ENCODE results near the gene FGD3.

Gene FGD3

DNA sequence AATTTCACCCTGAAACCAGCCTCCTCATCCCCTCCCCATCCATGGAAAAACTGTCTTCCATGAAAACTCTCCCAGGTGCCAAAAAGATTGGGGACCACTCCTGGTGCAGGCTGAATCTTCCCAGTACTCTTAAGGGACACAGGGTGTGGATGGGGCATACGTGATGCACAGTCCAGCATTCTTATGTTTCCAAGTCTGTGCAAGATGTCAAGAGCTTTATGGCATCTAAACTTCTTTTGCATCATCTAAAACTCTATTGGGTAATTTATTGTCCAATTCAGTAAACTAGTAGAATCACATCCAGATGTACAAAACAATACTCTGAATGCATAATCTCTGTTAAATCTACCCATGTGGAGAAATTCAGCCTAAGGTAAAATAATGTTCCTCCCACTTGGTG is 9.3 kb upstream of the FGD3 start:
- TF ChIP-seq ZFX (IDR thresholded peaks at IDR 0.05; ENCODE audit: borderline replicate concordance), result no peak
- TF ChIP-seq, protein P1, sequence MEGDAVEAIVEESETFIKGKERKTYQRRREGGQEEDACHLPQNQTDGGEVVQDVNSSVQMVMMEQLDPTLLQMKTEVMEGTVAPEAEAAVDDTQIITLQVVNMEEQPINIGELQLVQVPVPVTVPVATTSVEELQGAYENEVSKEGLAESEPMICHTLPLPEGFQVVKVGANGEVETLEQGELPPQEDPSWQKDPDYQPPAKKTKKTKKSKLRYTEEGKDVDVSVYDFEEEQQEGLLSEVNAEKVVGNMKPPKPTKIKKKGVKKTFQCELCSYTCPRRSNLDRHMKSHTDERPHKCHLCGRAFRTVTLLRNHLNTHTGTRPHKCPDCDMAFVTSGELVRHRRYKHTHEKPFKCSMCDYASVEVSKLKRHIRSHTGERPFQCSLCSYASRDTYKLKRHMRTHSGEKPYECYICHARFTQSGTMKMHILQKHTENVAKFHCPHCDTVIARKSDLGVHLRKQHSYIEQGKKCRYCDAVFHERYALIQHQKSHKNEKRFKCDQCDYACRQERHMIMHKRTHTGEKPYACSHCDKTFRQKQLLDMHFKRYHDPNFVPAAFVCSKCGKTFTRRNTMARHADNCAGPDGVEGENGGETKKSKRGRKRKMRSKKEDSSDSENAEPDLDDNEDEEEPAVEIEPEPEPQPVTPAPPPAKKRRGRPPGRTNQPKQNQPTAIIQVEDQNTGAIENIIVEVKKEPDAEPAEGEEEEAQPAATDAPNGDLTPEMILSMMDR (IDR thresholded peaks at IDR 0.05), result no peak
- H3K27ac ChIP-seq, result no peak overlapping the region

DNA sequence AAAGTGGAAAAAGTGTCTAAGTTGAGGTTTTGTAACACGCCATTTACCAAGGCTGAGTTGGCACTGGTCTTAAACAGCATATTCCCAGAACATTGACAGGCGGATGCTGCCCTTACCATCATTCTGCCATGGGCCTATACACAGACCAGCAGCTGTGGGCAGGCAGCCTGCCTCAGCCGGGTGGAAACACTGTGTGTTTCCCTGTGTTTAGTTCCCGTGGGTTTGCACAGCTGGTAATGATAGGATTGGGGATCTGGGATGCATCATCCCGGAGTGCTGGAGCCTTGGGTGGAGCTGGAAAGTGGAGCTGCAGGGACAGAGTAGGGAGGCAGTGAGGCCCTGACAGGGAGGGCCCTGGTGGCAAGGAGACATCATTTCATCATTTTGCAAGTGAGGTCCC is 5.5 kb upstream of the FGD3 start:
- no peak overlapping the region for H3K27ac ChIP-seq
- TF ChIP-seq, protein P1 (IDR thresholded peaks at IDR 0.05), result no peak
- TF ChIP-seq ZFX (IDR thresholded peaks at IDR 0.05; ENCODE audit: borderline replicate concordance), result no peak

DNA sequence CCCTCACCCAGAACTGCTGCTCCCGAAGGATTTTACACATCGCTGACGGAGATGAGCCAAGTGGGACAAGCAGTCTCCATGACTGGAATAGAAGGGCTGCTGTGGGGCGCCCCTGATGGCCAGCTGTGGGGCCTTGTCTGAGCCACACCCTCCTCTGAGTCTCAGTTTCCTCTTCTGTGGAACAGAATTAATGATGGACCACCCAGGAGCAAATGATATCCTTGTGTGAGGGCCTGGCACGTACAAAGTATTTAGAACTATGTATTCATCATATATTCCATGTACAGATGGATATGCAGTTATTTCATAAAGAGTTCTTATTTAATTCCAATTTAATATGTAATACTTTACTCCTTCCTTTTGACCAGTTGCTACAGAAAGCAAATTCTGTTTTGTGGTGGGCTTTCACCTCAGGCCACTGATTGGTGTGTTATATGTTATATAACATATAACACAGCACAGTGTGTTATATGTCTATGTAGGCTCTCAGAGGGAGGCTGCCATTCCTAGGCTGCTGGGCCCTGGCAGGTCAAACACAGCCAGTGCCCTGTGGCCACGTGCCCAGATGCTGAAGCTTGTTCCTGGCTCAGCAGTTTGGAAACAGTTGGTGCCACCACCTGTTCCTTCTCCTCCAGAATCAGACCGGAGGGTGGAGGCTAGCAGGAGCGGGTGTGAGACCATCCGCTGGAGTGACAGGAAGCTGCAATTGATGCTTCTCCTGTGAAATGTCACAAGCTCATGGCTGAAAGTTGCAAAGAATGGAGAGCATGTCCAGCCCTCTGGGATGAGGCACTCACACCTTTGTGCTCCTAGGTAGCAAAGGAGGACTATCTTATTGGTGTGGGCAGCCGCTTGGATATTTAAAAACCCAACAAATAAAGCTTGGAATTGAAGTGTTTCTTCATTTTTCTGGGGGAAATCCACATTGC is 4.4 kb upstream of the FGD3 start:
- H3K27ac ChIP-seq, result no peak overlapping the region
- no peak for TF ChIP-seq ZFX (IDR thresholded peaks at IDR 0.05; ENCODE audit: borderline replicate concordance)
- TF ChIP-seq, protein P1 (IDR thresholded peaks at IDR 0.05), result no peak

DNA sequence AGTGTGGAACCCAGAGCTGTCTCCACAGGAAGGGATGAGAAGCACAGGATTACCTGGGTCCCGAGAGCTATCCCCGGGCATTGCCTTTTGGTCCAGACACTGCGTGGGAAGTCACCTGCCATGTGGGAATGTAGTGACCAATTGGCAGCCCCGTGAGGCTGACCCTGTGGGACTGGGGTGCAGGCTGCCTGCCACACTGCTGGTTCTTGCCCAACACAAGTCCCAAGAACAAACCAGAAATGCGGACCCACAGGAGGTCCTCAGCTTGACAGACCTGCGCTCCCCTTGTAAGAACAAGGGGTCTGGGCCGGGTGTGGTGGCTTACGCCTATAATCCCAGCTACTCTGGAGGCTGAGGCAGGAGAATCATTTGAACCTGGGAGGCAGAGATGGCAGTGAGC is 2.4 kb upstream of the FGD3 start:
- no peak overlapping the region for H3K27ac ChIP-seq
- no peak for TF ChIP-seq ZFX (IDR thresholded peaks at IDR 0.05; ENCODE audit: borderline replicate concordance)
- TF ChIP-seq, protein P1 (IDR thresholded peaks at IDR 0.05), result no peak

DNA sequence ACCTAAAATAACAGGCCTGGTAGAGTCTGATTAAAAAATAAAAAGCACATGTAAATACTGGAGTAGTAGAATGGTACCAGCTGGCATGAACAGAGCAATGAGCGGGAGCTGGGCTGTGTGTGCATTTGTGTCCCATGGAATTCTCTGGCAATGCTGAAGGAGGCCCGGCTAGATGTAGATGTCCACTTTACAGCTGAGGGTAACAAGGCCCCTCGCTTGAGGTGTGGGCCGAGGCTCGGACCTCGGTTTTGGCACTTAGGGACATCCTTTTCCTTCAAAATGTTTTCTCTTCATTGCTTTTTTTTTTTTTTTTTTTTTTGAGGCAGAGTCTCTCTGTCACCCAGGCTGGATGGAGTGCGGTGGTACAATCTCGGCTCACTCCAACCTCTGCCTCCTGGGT is 1.5 kb upstream of the FGD3 start:
- no peak for TF ChIP-seq ZFX (IDR thresholded peaks at IDR 0.05; ENCODE audit: borderline replicate concordance)
- TF ChIP-seq, protein P1 (IDR thresholded peaks at IDR 0.05), result no peak
- H3K27ac ChIP-seq, result no peak overlapping the region

DNA sequence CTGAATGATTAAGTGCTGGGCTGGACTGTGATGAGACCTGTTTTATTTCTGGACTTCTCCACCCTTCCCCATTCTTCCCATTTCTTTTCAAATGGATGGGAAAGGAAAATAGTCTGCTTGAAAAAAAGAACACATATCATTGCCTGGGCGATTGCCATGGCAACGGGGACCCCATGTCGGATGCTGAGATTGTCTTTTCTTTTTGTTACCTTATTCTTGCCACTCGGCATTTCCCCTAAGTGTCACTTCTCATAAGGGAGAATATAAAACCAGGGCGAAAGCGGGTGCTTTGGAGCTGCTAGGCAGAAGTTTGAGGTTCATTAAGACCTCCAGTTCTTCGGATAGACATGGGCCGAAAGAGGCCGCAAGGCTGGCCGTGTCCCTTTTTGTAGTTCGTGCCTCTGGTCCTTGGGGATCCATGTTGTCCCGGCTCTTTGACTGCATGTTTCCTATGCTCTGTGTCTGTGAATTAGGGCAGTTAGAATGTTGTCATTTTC is 763 bp downstream of the FGD3 start:
- H3K27ac ChIP-seq, result no peak overlapping the region
- TF ChIP-seq, protein P1 (IDR thresholded peaks at IDR 0.05), result no peak
- no peak for TF ChIP-seq ZFX (IDR thresholded peaks at IDR 0.05; ENCODE audit: borderline replicate concordance)

DNA sequence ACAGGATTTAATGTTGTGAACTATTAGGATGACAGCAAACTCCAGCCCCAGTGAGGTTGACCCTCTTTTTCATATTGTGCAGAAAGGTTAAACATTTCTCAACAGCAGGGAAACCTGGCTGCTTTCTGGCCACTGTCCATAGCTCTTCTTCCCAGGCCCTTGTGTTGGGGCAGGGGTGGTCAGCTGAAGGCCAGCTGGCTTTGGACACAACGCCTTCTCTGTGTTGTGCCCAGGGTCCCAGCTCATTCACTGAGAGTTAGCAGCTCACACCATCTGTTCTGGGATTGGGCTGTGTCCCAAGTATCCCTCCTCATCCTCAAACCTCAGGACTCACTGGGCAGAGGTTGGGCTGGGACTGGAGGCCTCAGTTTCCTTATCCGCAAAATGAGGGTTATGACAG is 1.3 kb downstream of the FGD3 start:
- H3K27ac ChIP-seq, result no peak overlapping the region
- no peak for TF ChIP-seq ZFX (IDR thresholded peaks at IDR 0.05; ENCODE audit: borderline replicate concordance)
- TF ChIP-seq, protein P1 (IDR thresholded peaks at IDR 0.05), result no peak
